Mesothelial cell of epicardium (in vitro differentiated cells): Measurements from ENCODE around the gene HMGN1. TPM values are rescaled to one million over a fixed set of nuclear protein-coding genes. Genes with fewer than 3 reads are reported as not detected.

Experiments
- DNase-seq, 2 experiments: peaks; one replicate each; pipeline ENCODE4 v3.0.0; 2021; ENCODE audit warnings: low spot score in 2 of 2; ENCODE audit not compliant: unreplicated experiment in 2 of 2
- H3K27ac Mint-ChIP-seq: 2 replicates; pipeline ENCODE4 v1.8.0; 2021; ENCODE audit warnings: mixed read lengths
- H3K27me3 Mint-ChIP-seq: 2 replicates; pipeline ENCODE4 v1.8.0; 2021; ENCODE audit warnings: low read depth, mixed read lengths
- H3K36me3 Mint-ChIP-seq: 2 replicates; pipeline ENCODE4 v1.8.0; 2021; ENCODE audit warnings: mixed read lengths
- H3K4me1 Mint-ChIP-seq: 2 replicates; pipeline ENCODE4 v1.8.0; 2021; ENCODE audit warnings: mixed read lengths
- H3K4me3 Mint-ChIP-seq: 2 replicates; pipeline ENCODE4 v1.8.0; 2021; ENCODE audit warnings: mild to moderate bottlenecking, moderate library complexity, mixed read lengths
- H3K9me3 Mint-ChIP-seq: 2 replicates; pipeline ENCODE4 v1.8.0; 2021; ENCODE audit warnings: mixed read lengths
- total RNA-seq: library from RNA; stranded (reverse); gene quantifications from 3 replicates; pipeline ENCODE4 v1.2.1, GENCODE V29; 2021
- TF ChIP-seq, protein P1 (sequence below): fragments of 200-600 bp; sonication (generic); IDR thresholded peaks from one replicate; pipeline ENCODE4 v1.5.0; 2021; ENCODE audit warnings: antibody characterized with exemption; ENCODE audit not compliant: unreplicated experiment

HMGN1 gene
- total RNA-seq, 1 donor from 2014 or later, result 459 TPM

- Mint-ChIP-seq H3K27ac (no peak overlapping the region), H3K9me3 (no peaks in the 10 kb centered on the region), H3K4me1 (peaks cover 19% of the 10 kb centered on the region), H3K4me3 (no peak overlapping the region), H3K27me3 (no peaks in the 10 kb centered on the region), H3K36me3 (peaks cover 23% of the 10 kb centered on the region)
- DNase-seq, result no peak
- TF ChIP-seq, protein P1, sequence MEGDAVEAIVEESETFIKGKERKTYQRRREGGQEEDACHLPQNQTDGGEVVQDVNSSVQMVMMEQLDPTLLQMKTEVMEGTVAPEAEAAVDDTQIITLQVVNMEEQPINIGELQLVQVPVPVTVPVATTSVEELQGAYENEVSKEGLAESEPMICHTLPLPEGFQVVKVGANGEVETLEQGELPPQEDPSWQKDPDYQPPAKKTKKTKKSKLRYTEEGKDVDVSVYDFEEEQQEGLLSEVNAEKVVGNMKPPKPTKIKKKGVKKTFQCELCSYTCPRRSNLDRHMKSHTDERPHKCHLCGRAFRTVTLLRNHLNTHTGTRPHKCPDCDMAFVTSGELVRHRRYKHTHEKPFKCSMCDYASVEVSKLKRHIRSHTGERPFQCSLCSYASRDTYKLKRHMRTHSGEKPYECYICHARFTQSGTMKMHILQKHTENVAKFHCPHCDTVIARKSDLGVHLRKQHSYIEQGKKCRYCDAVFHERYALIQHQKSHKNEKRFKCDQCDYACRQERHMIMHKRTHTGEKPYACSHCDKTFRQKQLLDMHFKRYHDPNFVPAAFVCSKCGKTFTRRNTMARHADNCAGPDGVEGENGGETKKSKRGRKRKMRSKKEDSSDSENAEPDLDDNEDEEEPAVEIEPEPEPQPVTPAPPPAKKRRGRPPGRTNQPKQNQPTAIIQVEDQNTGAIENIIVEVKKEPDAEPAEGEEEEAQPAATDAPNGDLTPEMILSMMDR, result no peak
Measured at GRCh38 chr21:39307466-39307865, 41.4 kb downstream of the HMGN1 start.

DNA sequence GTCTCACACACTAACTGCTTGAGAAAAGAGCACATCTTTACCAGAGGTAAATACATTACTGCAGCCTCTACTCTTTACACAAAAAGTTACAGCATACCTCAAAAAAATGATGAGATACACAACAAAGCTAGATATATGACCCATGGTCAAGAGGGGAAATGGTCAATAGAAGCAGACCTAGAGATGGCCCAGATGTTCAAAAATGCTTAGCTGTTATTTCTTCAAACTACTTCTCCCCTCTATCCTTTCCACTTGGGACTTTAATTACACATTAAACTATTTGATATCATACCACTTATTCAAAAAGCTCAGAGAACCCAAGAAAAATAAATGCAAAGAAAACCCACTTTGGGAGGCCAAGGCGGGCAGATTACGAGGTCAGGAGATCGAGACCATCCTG is 48.3 kb downstream of the HMGN1 start:
- Mint-ChIP-seq H3K36me3 (peaks cover 39% of the 10 kb centered on the region), H3K9me3 (peaks cover 13% of the 10 kb centered on the region), H3K27me3 (no peaks in the 10 kb centered on the region), H3K4me1 (no peaks in the 10 kb centered on the region), H3K27ac (no peak overlapping the region), H3K4me3 (no peak overlapping the region)
- TF ChIP-seq, protein P1, result no peak
- DNase-seq, result no peak

DNA sequence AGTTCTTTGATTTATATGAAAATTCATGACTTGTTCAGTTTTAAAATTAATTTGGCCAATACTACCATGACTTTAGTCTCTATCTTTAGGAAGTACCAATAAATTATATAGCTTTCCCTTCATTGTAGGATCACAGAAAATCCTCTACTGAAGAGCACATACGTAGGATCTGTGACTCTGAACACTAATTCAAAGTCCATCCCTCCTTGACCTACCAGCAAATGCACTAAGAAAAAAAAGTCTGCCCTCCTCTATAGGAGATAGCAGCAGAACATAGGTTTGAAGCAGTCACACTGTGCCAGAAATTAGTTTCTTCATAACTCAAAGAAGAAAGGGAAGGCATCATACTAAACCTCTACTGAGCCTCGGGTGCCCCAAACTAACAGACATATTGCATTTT is 52.0 kb downstream of the HMGN1 start:
- Mint-ChIP-seq H3K4me1 (no peaks in the 10 kb centered on the region), H3K4me3 (no peak overlapping the region), H3K27ac (no peak overlapping the region), H3K27me3 (no peaks in the 10 kb centered on the region), H3K36me3 (peaks cover 55% of the 10 kb centered on the region), H3K9me3 (peaks cover 13% of the 10 kb centered on the region)
- TF ChIP-seq, protein P1, result no peak
- no peak for DNase-seq

Other genes with a start within 250 kb of the HMGN1 start
- gene PSMG1, start 165.6 kb downstream of the HMGN1 start, total RNA-seq, result 33.9 to 38.5 TPM (median 34.5 TPM) in 3 replicates
- gene BRWD1, start 35.5 kb downstream of the HMGN1 start, total RNA-seq, result 64.6 to 65.9 TPM (median 65.6 TPM) in 3 replicates
- gene LCA5L, start 96.7 kb upstream of the HMGN1 start, total RNA-seq, result 0.86 to 1.6 TPM (median 1.3 TPM) in 3 replicates
- 4.3 to 4.6 TPM (median 4.5 TPM) in 3 replicates for gene SH3BGR, start 102.9 kb upstream of the HMGN1 start, total RNA-seq